ENCODE measurements around the gene EVPL.

EVPL gene

GRCh38 chr17:76017481-76018339, 9.4 kb downstream of the EVPL start:
- DNase-seq (ENCODE audit: low spot score) = no peak

GRCh38 chr17:76014925-76015261, 12.2 kb downstream of the EVPL start:
- no peak for DNase-seq (ENCODE audit: low spot score)

DNA sequence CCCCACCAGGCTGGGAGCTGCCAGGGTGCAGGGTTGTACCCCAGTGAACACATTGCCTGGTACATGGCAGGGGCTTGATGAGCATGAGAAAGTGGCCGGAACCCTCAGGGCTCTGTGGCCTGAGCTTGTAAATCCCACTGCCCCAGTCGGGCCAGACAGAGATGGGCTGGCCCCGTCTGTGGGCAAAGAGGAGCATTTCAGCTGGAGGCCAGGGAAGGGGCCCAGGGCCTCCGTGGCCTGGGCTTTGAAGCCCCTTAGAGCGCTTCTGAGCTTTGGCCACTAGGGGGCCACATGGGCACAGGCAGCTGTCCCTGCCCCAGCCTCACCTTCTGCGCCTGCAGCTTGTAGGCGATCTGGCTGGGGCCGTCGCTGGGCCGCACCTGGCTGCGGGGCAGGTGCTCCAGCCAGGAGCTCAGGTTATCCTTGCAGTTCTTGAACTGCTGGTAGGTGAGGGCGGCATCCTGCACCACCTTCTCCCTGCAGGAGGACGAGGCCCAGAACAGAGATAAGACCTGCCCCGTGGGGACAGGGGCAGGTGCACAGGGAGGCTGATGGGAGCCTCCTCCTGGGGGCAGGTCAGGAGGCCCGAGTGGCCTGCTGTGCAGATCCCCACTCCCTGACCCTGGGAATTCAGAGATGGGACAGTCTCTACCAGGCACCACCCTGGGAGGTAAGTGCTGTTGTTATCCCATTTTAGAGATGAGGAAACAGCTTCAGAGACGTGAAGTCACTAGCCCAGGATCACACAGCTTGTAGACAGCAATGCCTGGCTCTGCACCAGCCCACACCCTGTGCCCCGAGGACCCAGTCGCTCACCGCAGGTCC, 12.8 kb downstream of the EVPL start:
- peak; percentile 78 for DNase-seq (ENCODE audit: low spot score)

DNA sequence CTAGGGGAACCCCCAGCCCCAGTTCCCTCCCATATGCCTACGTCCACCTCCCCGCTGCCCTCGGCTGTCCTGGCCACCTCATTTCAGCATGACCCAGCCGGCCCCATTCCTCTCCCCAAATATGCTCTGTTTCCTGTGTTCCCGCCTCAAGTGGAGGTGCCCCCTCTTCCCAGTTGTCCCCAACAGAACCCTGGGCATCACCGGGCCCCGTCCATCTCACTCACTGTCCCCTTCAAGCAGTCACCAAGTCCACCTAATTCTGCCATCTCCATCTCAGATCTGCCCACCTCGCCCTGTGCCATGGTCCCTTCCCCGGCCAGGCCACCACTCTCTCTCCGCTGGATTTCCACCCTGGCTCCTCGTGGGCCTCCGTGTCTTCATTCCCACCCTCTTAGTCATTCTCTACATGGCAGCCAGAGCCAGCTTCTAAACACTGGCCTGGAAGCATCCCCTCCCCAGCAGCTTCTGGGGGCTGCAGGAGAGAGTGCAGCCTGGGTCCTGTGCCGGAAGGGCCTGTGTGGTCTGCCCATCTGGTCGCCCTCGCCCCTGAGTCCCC, 13.7 kb downstream of the EVPL start:
- no peak for DNase-seq (ENCODE audit: low spot score)

- DNase-seq (ENCODE audit: low spot score) = no peak
Measured at GRCh38 chr17:76011951-76012350, 15.2 kb downstream of the EVPL start.

GRCh38 chr17:76009969-76010661, 17.0 kb downstream of the EVPL start:
- DNase-seq (ENCODE audit: low spot score) = no peak

DNA sequence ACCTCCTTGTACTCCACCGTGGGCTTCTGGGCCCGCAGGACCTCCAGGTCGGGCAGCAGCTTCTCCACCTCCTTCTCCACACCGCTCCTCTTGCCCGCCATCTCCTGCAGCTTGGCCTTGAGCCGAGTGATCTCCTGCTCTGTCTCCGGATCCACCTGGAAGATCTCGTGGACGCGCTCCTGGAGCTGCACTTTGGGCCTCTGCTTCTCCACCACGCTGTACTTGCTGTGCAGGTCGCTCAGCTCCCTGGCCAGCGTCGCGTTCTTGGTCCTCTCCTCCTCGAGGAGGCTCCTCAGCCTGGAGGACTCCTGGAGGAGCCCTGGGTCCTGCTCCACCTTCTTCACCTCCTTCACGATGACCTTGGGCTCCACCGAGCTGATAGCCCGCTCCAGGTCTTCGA, 17.7 kb downstream of the EVPL start:
- no peak for DNase-seq (ENCODE audit: low spot score)

GRCh38 chr17:76008630-76009425, 18.3 kb downstream of the EVPL start:
- DNase-seq (ENCODE audit: low spot score) = no peak

- DNase-seq (ENCODE audit: low spot score) = no peak
Measured at GRCh38 chr17:76008208-76008607, 18.9 kb downstream of the EVPL start.

- DNase-seq (ENCODE audit: low spot score) = no peak
Measured at GRCh38 chr17:76007850-76008165, 19.3 kb downstream of the EVPL start.

DNA sequence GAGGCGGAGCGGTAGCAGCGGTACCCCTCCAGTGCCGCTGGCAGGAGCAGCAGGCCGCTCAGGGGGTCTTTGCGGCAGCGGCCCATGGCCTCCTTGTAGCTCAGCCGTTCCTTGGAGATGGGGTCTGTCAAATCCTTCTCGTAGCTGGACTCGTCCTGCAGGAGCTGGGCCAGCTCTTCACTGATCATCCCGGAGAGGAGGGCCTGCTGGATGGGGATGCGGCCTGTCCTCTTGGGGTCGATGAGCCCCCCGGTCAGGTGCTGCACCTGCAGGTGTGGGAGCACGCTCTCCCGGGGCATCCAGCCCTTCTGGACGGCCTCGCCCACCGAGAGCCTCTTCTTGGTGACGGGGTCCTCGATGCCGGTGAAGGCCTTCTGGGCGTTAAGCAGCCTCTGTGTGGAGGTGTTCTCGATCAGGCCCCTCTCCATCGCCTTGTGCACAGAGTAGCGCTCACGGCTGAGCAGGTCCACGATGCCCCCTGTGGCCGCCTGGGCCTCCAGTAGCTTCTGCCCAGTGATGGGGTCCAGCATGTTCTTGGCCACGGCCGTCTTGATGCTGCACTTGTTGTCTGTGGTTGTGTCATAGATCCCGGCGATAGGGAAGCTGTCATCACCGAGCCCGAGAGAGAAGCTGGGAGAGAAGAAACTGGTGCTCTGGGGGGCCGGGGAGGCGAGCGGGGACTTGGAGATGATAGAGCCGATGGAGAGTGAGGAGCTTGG, 19.8 kb downstream of the EVPL start:
- DNase-seq (ENCODE audit: low spot score) = no peak

GRCh38 chr17:76005263-76006149, 21.6 kb downstream of the EVPL start:
- peak; percentile 83 for DNase-seq (ENCODE audit: low spot score)

GRCh38 chr17:76004750-76005262, 22.3 kb downstream of the EVPL start:
- no peak for DNase-seq (ENCODE audit: low spot score)

- DNase-seq (ENCODE audit: low spot score) = no peak
Measured at GRCh38 chr17:76003915-76004314, 23.2 kb downstream of the EVPL start.

- no peak for DNase-seq (ENCODE audit: low spot score)
Measured at GRCh38 chr17:76002100-76002499, 25.0 kb downstream of the EVPL start.

DNA sequence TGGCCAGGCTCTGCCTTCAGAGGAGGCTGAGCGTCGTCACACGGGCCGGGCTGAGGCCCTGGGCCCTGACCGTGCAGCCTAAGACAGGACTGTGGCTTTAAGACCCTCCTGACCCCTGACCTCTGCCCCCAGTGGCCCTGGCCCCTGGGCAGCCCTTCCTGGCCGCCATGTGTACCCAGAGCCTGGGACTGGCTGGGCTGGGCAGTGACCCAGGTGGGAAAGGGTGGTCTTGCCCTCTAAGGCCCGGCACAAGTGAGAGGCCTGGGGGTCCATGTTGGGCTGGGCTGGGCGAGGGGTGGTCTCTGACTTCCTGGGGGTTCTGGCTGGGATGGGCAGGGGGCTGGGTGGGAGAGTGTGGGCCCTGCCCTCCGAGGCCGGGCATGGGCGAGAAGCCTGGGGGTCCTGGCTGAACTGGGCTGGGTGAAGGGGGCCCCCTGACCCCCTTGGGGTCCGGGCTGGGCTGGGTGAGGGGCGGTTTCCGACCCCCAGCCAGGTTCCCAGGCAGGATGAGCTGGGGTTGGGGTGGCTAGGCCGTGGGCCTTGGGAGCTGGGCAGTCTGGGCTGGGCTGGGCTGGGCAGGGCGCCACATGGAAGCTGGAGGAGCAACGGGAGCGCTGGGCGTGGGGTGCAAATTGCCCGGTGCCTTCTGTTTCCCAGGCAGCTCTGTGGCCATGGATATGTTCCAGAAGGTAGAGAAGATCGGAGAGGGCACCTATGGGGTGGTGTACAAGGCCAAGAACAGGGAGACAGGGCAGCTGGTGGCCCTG, 26.2 kb downstream of the EVPL start, which contains the start of gene CDK3:
Gene CDK3, plus strand, starts transcription at position 101 of the 767 bp plus-strand sequence. Its CDS starts 571 bp downstream, at position 672.
- no peak for DNase-seq (ENCODE audit: low spot score)

- DNase-seq (ENCODE audit: low spot score) = peak; percentile 68
Measured at GRCh38 chr17:76000016-76000754, 26.9 kb downstream of the EVPL start.

- no peak for DNase-seq (ENCODE audit: low spot score)
Measured at GRCh38 chr17:75998327-75998795, 28.7 kb downstream of the EVPL start.

All from activated CD4-positive, alpha-beta T cell treated with anti-CD3 and anti-CD28 coated beads, Interleukin-2, Interleukin-4, amounts not matched to agents 100 ng/mL and 50 ng/mL, durations not matched to agents 16 hours and 8 hours (primary cell).